Mammary epithelial cell (primary cell): ENCODE data around the gene GDAP1L1.

ENCODE experiments used
- EZH2 ChIP-seq: IDR thresholded peaks from 2 replicates; pipeline ENCODE4 v1.6.1; 2012; ENCODE audit warnings: low read length, inconsistent platforms, borderline replicate concordance
- TF ChIP-seq, protein P1 (sequence below), 2 donors: IDR thresholded peaks in 1 of 2; conservative IDR thresholded peaks in 1 of 2; 2 replicates each; pipeline ENCODE4 v1.5.1; 2011 to 2012; ENCODE audit warnings: inconsistent platforms in 2 of 2, low read length in 2 of 2, mild to moderate bottlenecking in 2 of 2, control low read depth in 1 of 2, low read depth in 1 of 2; ENCODE audit not compliant: insufficient read depth in 1 of 2; ENCODE audit errors: extremely low read depth in 1 of 2

DNA sequence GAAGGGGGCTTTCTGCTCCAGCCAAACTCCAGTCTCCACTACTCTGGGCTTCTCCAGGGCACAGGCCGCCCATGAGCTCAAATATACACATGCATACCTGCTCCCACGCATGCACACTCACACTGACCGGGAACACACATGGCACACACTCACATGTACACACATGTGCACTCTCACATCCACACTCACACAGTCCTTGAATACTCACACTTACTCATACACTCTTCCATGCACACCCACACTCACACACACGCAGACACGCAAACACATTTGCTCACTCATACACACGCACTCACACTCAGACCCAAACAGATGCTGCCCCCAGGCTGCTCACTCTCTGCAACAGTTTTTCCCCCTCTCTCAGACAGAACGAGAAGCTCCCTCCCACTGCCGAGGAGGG lies 7.0 kb downstream of the GDAP1L1 start:
- TF ChIP-seq, protein P1, sequence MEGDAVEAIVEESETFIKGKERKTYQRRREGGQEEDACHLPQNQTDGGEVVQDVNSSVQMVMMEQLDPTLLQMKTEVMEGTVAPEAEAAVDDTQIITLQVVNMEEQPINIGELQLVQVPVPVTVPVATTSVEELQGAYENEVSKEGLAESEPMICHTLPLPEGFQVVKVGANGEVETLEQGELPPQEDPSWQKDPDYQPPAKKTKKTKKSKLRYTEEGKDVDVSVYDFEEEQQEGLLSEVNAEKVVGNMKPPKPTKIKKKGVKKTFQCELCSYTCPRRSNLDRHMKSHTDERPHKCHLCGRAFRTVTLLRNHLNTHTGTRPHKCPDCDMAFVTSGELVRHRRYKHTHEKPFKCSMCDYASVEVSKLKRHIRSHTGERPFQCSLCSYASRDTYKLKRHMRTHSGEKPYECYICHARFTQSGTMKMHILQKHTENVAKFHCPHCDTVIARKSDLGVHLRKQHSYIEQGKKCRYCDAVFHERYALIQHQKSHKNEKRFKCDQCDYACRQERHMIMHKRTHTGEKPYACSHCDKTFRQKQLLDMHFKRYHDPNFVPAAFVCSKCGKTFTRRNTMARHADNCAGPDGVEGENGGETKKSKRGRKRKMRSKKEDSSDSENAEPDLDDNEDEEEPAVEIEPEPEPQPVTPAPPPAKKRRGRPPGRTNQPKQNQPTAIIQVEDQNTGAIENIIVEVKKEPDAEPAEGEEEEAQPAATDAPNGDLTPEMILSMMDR (conservative IDR thresholded peaks at IDR 0.05 in 1 of 2, IDR thresholded peaks at IDR 0.05 in 1 of 2; ENCODE audit: extremely low read depth in 1 of 2, insufficient read depth in 1 of 2, low read depth in 1 of 2, low read length in 2 of 2): no peak
- TF ChIP-seq EZH2: no peak
